GM23338 (cell line): ENCODE data around the gene ALPG. TPM values are rescaled to one million over a fixed set of nuclear protein-coding genes. Genes with fewer than 3 reads are reported as not detected.

Experiments
- ATAC-seq: fragments of 200-7000 bp; cut with Tn5 transposase; 3 replicates; pipeline ENCODE4 v1.9.1; 2020
- DNase-seq: peaks from one replicate; pipeline ENCODE4 v3.0.0-alpha.2; 2015; ENCODE audit warnings: low spot score
- H2AFZ ChIP-seq: fragments of 200-600 bp; sonication (generic); 2 replicates; pipeline ENCODE4 v1.8.0; 2016; ENCODE audit warnings: antibody characterized with exemption, mild to moderate bottlenecking, moderate library complexity
- H3F3A ChIP-seq: fragments of 200-600 bp; sonication (generic); replicated peaks from 2 replicates; pipeline ENCODE4 v1.8.0; 2017; ENCODE audit warnings: antibody characterized with exemption, mixed run types, low read depth
- H3K27ac ChIP-seq: fragments of 200-600 bp; sonication (generic); 2 replicates; pipeline ENCODE4 v1.6.1; 2016; ENCODE audit warnings: low read depth
- H3K27me3 ChIP-seq: fragments of 200-600 bp; sonication (generic); 2 replicates; pipeline ENCODE4 v1.8.0; 2016; ENCODE audit warnings: mild to moderate bottlenecking, mixed run types, moderate library complexity; ENCODE audit not compliant: insufficient read depth
- H3K36me3 ChIP-seq: fragments of 200-600 bp; sonication (generic); 2 replicates; pipeline ENCODE4 v1.8.0; 2016; ENCODE audit warnings: mild to moderate bottlenecking; ENCODE audit not compliant: insufficient read depth
- H3K4me1 ChIP-seq: fragments of 200-600 bp; sonication (generic); 2 replicates; pipeline ENCODE4 v1.8.0; 2016; ENCODE audit warnings: mild to moderate bottlenecking, moderate library complexity; ENCODE audit not compliant: insufficient read depth
- H3K4me2 ChIP-seq: fragments of 200-600 bp; sonication (generic); 2 replicates; pipeline ENCODE4 v1.7.1; 2017; ENCODE audit warnings: mixed run types
- H3K4me3 ChIP-seq: fragments of 200-600 bp; sonication (generic); 2 replicates; pipeline ENCODE4 v1.6.1; 2016; ENCODE audit warnings: mixed run types
- H3K79me2 ChIP-seq: fragments of 200-600 bp; sonication (generic); replicated peaks from 2 replicates; pipeline ENCODE4 v1.8.0; 2017; ENCODE audit warnings: mild to moderate bottlenecking; ENCODE audit not compliant: insufficient read depth
- H3K9me2 ChIP-seq: fragments of 200-600 bp; sonication (generic); 2 replicates; pipeline ENCODE4 v1.8.0; 2017; ENCODE audit not compliant: insufficient read depth
- H4K20me1 ChIP-seq: fragments of 200-600 bp; sonication (generic); replicated peaks from 2 replicates; pipeline ENCODE4 v1.8.0; 2017; ENCODE audit warnings: mild to moderate bottlenecking; ENCODE audit not compliant: insufficient read depth
- H3K27ac Mint-ChIP-seq: 2 replicates; pipeline ENCODE4 v1.8.0; 2020; ENCODE audit warnings: inconsistent platforms, mild to moderate bottlenecking, moderate library complexity, mixed read lengths
- H3K27me3 Mint-ChIP-seq: 3 replicates; pipeline ENCODE4 v1.8.0; 2022; ENCODE audit warnings: low read depth, mild to moderate bottlenecking, moderate library complexity, mixed read lengths, inconsistent platforms; ENCODE audit not compliant: insufficient read depth, poor library complexity
- H3K36me3 Mint-ChIP-seq: 3 replicates; pipeline ENCODE4 v1.8.0; 2021; ENCODE audit warnings: low read depth, mild to moderate bottlenecking, inconsistent platforms, moderate library complexity, mixed read lengths
- H3K4me1 Mint-ChIP-seq: 3 replicates; pipeline ENCODE4 v1.8.0; 2020; ENCODE audit warnings: mild to moderate bottlenecking, inconsistent platforms, mixed read lengths
- H3K4me3 Mint-ChIP-seq: 3 replicates; pipeline ENCODE4 v1.8.0; 2021; ENCODE audit warnings: moderate library complexity, mild to moderate bottlenecking, inconsistent platforms, mixed read lengths
- H3K9me3 Mint-ChIP-seq: 3 replicates; pipeline ENCODE4 v1.8.0; 2020; ENCODE audit warnings: moderate library complexity, mild to moderate bottlenecking, inconsistent platforms, mixed read lengths
- CREB1 ChIP-seq: fragments of 250-450 bp; sonication (Bioruptor Pico); IDR thresholded peaks from 2 replicates; pipeline ENCODE4 v1.5.0; 2020; ENCODE audit warnings: low read depth, mild to moderate bottlenecking, moderate library complexity
- EZH2phosphoT487 ChIP-seq: fragments of 200-600 bp; sonication (generic); IDR thresholded peaks from one replicate; pipeline ENCODE4 v1.8.1; 2018; ENCODE audit warnings: antibody characterized with exemption; ENCODE audit not compliant: unreplicated experiment
- STAT1 ChIP-seq: IDR thresholded peaks from one replicate; pipeline ENCODE4 v1.6.1; 2016; ENCODE audit warnings: antibody characterized with exemption; ENCODE audit not compliant: unreplicated experiment
- ZNF114 ChIP-seq: fragments of 250-450 bp; sonication (Bioruptor Pico); IDR thresholded peaks from 2 replicates; pipeline ENCODE4 v1.5.0; 2020; ENCODE audit warnings: mild to moderate bottlenecking, moderate library complexity
- ZNF331 ChIP-seq: fragments of 250-450 bp; sonication (Bioruptor Pico); IDR thresholded peaks from 2 replicates; pipeline ENCODE4 v1.5.0; 2020; ENCODE audit warnings: low read depth, mild to moderate bottlenecking, moderate library complexity
- polyA plus RNA-seq: library from polyadenylated mRNA; unstranded; fragments of >200 nt; fragmentation: Nextera tagmentation; extraction: Ambion mirVana; gene quantifications from 2 replicates; pipeline ENCODE4 v1.2.1, GENCODE V29; 2016
- total RNA-seq: library from RNA; depleted of rRNA; stranded (reverse); fragments of >200 nt; shearing (Covaris generic); gene quantifications from 2 replicates; pipeline ENCODE4 v1.2.3, GENCODE V29; 2014
- TF ChIP-seq, protein P1 (sequence below): fragments of 250-450 bp; sonication (Bioruptor Pico); IDR thresholded peaks from 2 replicates; pipeline ENCODE4 v1.5.0; 2020; ENCODE audit warnings: mild to moderate bottlenecking, moderate library complexity

ALPG gene
- total and polyA plus RNA-seq, 2 experiments from 2014 or later, result 0.89 to 2.5 TPM

GRCh38 chr2:232376713-232377112, 29.9 kb upstream of the ALPG start:
- Histone ChIP-seq H3K4me2 (no peak overlapping the region), H3K79me2 (no peaks in the 10 kb centered on the region), H3K9me2 (no peaks in the 10 kb centered on the region), H3K27ac (no peak overlapping the region), H4K20me1 (no peaks in the 10 kb centered on the region), H3F3A (0 out of 2 replicates have a peak, but pooled peaks cover 4% of the 10 kb centered on the region), H2AFZ (no peak overlapping the region), H3K4me3 (no peak overlapping the region), H3K36me3 (no peaks in the 10 kb centered on the region), H3K4me1 (peaks cover 7% of the 10 kb centered on the region; the same call in 1 of the 2 replicates), H3K27me3 (peaks cover 2% of the 10 kb centered on the region; the same call in 1 of the 2 replicates)
- no peak for DNase-seq
- H3K27ac Mint-ChIP-seq, result no peak overlapping the region
- peaks cover 15% of the 10 kb centered on the region for H3K4me1 Mint-ChIP-seq
- H3K9me3 Mint-ChIP-seq, result no peaks in the 10 kb centered on the region
- H3K27me3 Mint-ChIP-seq, result peaks cover 6% of the 10 kb centered on the region
- TF ChIP-seq ZNF331 (CRISPR knock-in tag) (no peak), CREB1 (CRISPR knock-in tag) (no peak), EZH2phosphoT487 (no peak)
- no peak for ATAC-seq
- no peaks in the 10 kb centered on the region for H3K36me3 Mint-ChIP-seq
- no peak overlapping the region for H3K4me3 Mint-ChIP-seq

DNA sequence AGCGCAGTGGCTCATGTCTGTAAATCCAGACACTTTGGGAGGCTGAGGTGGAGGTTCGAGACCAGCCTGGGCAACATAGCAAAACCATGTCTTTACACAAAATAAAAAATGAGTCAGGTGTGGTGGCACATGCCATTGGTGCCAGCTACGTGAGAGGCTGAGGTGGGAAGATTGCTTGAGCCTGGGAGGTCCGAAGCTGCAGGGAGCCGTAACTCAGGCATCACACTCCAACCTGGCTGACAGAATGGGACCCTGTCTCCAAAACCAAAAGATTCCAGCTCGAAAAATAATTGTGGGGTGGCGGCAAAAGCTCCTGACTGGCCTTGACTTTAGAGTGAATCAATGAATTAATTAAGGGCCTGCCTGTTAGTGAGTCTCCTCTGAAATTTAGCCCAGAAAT, 29.3 kb upstream of the ALPG start:
- Histone ChIP-seq H3K36me3 (no peaks in the 10 kb centered on the region), H3K27ac (no peak overlapping the region), H2AFZ (no peak overlapping the region), H3K9me2 (no peaks in the 10 kb centered on the region), H4K20me1 (no peaks in the 10 kb centered on the region), H3K4me2 (no peak overlapping the region), H3F3A (0 out of 2 replicates have a peak, but pooled peaks cover 4% of the 10 kb centered on the region), H3K4me3 (no peak overlapping the region), H3K79me2 (no peaks in the 10 kb centered on the region), H3K27me3 (peaks cover 8% of the 10 kb centered on the region), H3K4me1 (peaks cover 7% of the 10 kb centered on the region; the same call in 1 of the 2 replicates)
- H3K9me3 Mint-ChIP-seq, result no peaks in the 10 kb centered on the region
- H3K4me3 Mint-ChIP-seq, result no peak overlapping the region
- ATAC-seq (no peak), DNase-seq (no peak)
- TF ChIP-seq ZNF331 (CRISPR knock-in tag) (no peak), STAT1 (no peak), ZNF114 (CRISPR knock-in tag) (no peak), EZH2phosphoT487 (no peak)
- TF ChIP-seq, protein P1, sequence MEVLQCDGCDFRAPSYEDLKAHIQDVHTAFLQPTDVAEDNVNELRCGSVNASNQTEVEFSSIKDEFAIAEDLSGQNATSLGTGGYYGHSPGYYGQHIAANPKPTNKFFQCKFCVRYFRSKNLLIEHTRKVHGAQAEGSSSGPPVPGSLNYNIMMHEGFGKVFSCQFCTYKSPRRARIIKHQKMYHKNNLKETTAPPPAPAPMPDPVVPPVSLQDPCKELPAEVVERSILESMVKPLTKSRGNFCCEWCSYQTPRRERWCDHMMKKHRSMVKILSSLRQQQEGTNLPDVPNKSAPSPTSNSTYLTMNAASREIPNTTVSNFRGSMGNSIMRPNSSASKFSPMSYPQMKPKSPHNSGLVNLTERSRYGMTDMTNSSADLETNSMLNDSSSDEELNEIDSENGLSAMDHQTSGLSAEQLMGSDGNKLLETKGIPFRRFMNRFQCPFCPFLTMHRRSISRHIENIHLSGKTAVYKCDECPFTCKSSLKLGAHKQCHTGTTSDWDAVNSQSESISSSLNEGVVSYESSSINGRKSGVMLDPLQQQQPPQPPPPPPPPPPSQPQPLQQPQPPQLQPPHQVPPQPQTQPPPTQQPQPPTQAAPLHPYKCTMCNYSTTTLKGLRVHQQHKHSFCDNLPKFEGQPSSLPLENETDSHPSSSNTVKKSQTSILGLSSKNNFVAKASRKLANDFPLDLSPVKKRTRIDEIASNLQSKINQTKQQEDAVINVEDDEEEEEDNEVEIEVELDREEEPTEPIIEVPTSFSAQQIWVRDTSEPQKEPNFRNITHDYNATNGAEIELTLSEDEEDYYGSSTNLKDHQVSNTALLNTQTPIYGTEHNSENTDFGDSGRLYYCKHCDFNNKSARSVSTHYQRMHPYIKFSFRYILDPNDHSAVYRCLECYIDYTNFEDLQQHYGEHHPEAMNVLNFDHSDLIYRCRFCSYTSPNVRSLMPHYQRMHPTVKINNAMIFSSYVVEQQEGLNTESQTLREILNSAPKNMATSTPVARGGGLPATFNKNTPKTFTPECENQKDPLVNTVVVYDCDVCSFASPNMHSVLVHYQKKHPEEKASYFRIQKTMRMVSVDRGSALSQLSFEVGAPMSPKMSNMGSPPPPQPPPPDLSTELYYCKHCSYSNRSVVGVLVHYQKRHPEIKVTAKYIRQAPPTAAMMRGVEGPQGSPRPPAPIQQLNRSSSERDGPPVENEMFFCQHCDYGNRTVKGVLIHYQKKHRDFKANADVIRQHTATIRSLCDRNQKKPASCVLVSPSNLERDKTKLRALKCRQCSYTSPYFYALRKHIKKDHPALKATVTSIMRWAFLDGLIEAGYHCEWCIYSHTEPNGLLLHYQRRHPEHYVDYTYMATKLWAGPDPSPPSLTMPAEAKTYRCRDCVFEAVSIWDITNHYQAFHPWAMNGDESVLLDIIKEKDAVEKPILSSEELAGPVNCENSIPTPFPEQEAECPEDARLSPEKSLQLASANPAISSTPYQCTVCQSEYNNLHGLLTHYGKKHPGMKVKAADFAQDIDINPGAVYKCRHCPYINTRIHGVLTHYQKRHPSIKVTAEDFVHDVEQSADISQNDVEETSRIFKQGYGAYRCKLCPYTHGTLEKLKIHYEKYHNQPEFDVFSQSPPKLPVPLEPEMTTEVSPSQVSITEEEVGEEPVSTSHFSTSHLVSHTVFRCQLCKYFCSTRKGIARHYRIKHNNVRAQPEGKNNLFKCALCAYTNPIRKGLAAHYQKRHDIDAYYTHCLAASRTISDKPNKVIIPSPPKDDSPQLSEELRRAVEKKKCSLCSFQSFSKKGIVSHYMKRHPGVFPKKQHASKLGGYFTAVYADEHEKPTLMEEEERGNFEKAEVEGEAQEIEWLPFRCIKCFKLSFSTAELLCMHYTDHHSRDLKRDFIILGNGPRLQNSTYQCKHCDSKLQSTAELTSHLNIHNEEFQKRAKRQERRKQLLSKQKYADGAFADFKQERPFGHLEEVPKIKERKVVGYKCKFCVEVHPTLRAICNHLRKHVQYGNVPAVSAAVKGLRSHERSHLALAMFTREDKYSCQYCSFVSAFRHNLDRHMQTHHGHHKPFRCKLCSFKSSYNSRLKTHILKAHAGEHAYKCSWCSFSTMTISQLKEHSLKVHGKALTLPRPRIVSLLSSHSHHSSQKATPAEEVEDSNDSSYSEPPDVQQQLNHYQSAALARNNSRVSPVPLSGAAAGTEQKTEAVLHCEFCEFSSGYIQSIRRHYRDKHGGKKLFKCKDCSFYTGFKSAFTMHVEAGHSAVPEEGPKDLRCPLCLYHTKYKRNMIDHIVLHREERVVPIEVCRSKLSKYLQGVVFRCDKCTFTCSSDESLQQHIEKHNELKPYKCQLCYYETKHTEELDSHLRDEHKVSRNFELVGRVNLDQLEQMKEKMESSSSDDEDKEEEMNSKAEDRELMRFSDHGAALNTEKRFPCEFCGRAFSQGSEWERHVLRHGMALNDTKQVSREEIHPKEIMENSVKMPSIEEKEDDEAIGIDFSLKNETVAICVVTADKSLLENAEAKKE (CRISPR knock-in tag), result no peak
- peaks cover 6% of the 10 kb centered on the region for H3K27me3 Mint-ChIP-seq
- H3K36me3 Mint-ChIP-seq, result no peaks in the 10 kb centered on the region
- peaks cover 15% of the 10 kb centered on the region for H3K4me1 Mint-ChIP-seq
- no peak overlapping the region for H3K27ac Mint-ChIP-seq
